Measurements from ENCODE around the gene TENM4. TPM values are rescaled to one million over a fixed set of nuclear protein-coding genes. Genes with fewer than 3 reads are reported as not detected.

The TENM4 gene
- polyA plus RNA-seq, 2 of the 4 experiments (the other 2 are of a cell fraction): 0.06 to 0.31 TPM

- TF ChIP-seq HOXB13 (CRISPR knock-in tag; IDR thresholded peaks at IDR 0.05; ENCODE audit: low read depth): no peak
- no peak for TF ChIP-seq RCOR1 (IDR thresholded peaks at IDR 0.05; ENCODE audit: low read depth, low read length)
- TF ChIP-seq EHMT2 (IDR thresholded peaks at IDR 0.05; ENCODE audit: low read depth): no peak
Observed at GRCh38 chr11:79362821-79363220, 78.0 kb downstream of the TENM4 start (continued).

- 17% methylated on average over 4 of the region's 4 CpGs for whole genome bisulfite sequencing (ENCODE audit: missing lambda C conversion rate)
- no peak overlapping the region for H3K27ac ChIP-seq
- no peak overlapping the region for H3K4me2 ChIP-seq
- no peaks in the 10 kb centered on the region for H3K9me3 ChIP-seq
- no peak for DNase-seq (ENCODE audit: low read depth in 1 of 2, low spot score in 1 of 2)
- ChIA-PET CTCF (interaction anchor here (0.6 to 1.4 kb wide), 2 partner anchors 48 to 921 kb away, joined by 3 read pairs; no protein-coding TSS in a partner anchor), POLR2A (no interaction called here)
- H3K4me1 ChIP-seq: no peaks in the 10 kb centered on the region
- TF ChIP-seq CEBPB (IDR thresholded peaks at IDR 0.05): no peak
- TF ChIP-seq USF2 (IDR thresholded peaks at IDR 0.05): no peak
- no peak for TF ChIP-seq ZSCAN20 (CRISPR knock-in tag; IDR thresholded peaks at IDR 0.05)
- TF ChIP-seq PBX3 (IDR thresholded peaks at IDR 0.05): no peak
- TF ChIP-seq ELK1 (IDR thresholded peaks at IDR 0.05; ENCODE audit: low read depth, low read length): no peak
- no peak for TF ChIP-seq CHD2 (IDR thresholded peaks at IDR 0.05; ENCODE audit: low read length, partially characterized antibody)
- TF ChIP-seq FOSL2 (IDR thresholded peaks at IDR 0.05): no peak
- no peak for TF ChIP-seq FOSL2 (CRISPR knock-in tag; IDR thresholded peaks at IDR 0.05)
- no peak for TF ChIP-seq FOSB (CRISPR knock-in tag; IDR thresholded peaks at IDR 0.05)
- TF ChIP-seq ESRRA (IDR thresholded peaks at IDR 0.05; ENCODE audit: borderline replicate concordance, low read length): no peak
- no peak for TF ChIP-seq CBX8 (IDR thresholded peaks at IDR 0.05)
- no peak for TF ChIP-seq ATOH8 (CRISPR knock-in tag; IDR thresholded peaks at IDR 0.05; ENCODE audit: low read depth)
- TF ChIP-seq MAFK (IDR thresholded peaks at IDR 0.05; ENCODE audit: partially characterized antibody): no peak
- no peak for TF ChIP-seq BHLHE40 (IDR thresholded peaks at IDR 0.05; ENCODE audit: low read depth, low read length)
- TF ChIP-seq E2F6 (IDR thresholded peaks at IDR 0.05; ENCODE audit: borderline replicate concordance, low read depth): no peak
- no peak for TF ChIP-seq HES2 (IDR thresholded peaks at IDR 0.05)
- TF ChIP-seq TP53 (CRISPR knock-in tag; IDR thresholded peaks at IDR 0.05): no peak
- no peak for TF ChIP-seq SREBF2 (IDR thresholded peaks at IDR 0.05)
- TF ChIP-seq MAX (IDR thresholded peaks at IDR 0.05): no peak
- no peak for TF ChIP-seq BCL3 (IDR thresholded peaks at IDR 0.05)
- H3K4me3 ChIP-seq: no peak overlapping the region
- no peak for FAIRE-seq
- no peak for ATAC-seq
Observed at GRCh38 chr11:79362206-79362757, 78.5 kb downstream of the TENM4 start.
